Measurements from ENCODE around the gene GPR61.

The GPR61 gene

DNA sequence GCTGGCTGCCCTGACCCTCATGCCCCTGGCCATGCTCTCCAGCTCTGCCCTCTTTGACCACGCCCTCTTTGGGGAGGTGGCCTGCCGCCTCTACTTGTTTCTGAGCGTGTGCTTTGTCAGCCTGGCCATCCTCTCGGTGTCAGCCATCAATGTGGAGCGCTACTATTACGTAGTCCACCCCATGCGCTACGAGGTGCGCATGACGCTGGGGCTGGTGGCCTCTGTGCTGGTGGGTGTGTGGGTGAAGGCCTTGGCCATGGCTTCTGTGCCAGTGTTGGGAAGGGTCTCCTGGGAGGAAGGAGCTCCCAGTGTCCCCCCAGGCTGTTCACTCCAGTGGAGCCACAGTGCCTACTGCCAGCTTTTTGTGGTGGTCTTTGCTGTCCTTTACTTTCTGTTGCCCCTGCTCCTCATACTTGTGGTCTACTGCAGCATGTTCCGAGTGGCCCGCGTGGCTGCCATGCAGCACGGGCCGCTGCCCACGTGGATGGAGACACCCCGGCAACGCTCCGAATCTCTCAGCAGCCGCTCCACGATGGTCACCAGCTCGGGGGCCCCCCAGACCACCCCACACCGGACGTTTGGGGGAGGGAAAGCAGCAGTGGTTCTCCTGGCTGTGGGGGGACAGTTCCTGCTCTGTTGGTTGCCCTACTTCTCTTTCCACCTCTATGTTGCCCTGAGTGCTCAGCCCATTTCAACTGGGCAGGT, 3.8 kb downstream of the GPR61 start:
- H3K27me3 Mint-ChIP-seq, result no peaks in the 10 kb centered on the region

GRCh38 chr1:109543988-109544735, 4.5 kb downstream of the GPR61 start:
- H3K4me3 Mint-ChIP-seq, result no peak overlapping the region
- DNase-seq, result no peak
- no peak overlapping the region for H3K27ac Mint-ChIP-seq
- no peaks in the 10 kb centered on the region for H3K27me3 Mint-ChIP-seq
- peaks cover 17% of the 10 kb centered on the region for H3K4me1 Mint-ChIP-seq
- H3K9me3 Mint-ChIP-seq, result no peaks in the 10 kb centered on the region
- ATAC-seq, result no peak

More for the DNA sequence above, 3.8 kb downstream of the GPR61 start:
- H3K4me1 Mint-ChIP-seq, result peaks cover 14% of the 10 kb centered on the region
- no peak for DNase-seq
- ATAC-seq, result no peak
- H3K27ac Mint-ChIP-seq, result no peak overlapping the region
- H3K4me3 Mint-ChIP-seq, result no peak overlapping the region
- H3K9me3 Mint-ChIP-seq, result no peaks in the 10 kb centered on the region

- DNase-seq (peak; percentile 80 to 85), ATAC-seq (peak; percentile 52)
- peaks cover 37% of the 10 kb centered on the region for H3K4me1 Mint-ChIP-seq
- H3K4me3 Mint-ChIP-seq, result peak overlapping the region; percentile 98 to 99
- peak overlapping the region; percentile 83 to 88 for H3K27ac Mint-ChIP-seq
- H3K9me3 Mint-ChIP-seq, result no peaks in the 10 kb centered on the region
- H3K27me3 Mint-ChIP-seq, result no peaks in the 10 kb centered on the region
These were observed 6.8 kb downstream of the GPR61 start for GRCh38 chr1:109546311-109547109.

GRCh38 chr1:109547463-109548320, 8.0 kb downstream of the GPR61 start:
- H3K27me3 Mint-ChIP-seq, result no peaks in the 10 kb centered on the region
- H3K4me3 Mint-ChIP-seq, result peak overlapping the region; percentile 98 to 99
- peak overlapping the region; percentile 97 to 98 for H3K27ac Mint-ChIP-seq
- H3K9me3 Mint-ChIP-seq, result no peaks in the 10 kb centered on the region
- ATAC-seq (peak; percentile 44), DNase-seq (peak in 1 of 2 donors; percentile 20)
- H3K4me1 Mint-ChIP-seq, result peaks cover 42% of the 10 kb centered on the region

DNA sequence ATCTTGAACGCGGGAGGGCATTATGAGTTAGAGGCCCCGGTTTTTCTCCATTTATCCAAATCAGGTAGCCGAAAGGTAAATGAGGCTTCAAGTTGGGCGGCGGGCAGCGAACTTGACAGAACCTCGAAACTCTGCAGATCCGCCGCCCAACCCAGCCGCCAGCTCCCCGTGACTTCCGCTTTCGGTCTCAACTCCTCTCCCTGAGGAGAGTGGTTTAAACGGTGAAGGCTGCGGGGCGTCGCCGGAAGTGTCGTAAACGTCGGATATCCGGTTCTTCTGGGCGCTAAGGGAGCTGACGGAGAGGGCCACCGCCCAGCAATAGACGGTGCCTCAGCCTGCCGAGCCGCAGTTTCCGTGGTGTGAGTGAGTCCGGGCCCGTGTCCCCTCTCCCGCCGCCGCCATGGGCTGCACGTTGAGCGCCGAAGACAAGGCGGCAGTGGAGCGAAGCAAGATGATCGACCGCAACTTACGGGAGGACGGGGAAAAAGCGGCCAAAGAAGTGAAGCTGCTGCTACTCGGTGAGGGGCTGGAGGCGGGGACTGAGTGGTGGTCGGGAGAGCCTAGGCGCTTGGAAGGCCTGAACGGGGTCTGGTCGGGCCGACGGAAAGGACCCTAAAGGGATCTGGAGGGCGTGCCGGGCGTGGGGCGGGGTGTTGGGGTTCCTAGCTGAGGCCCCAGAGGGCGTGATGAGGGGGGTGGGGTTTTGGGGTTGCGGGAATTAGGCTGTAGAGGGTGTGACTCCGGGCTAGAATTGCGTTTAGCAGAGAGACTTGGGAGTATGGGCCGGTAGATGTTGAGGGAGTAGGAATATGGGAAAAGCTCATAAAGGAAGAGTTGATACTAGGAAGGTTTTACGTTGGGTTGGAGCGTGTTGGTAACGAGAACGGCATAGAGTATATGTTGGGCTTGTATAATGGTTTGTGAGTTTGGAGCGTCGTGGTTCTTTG, 8.9 kb downstream of the GPR61 start, which contains the start of gene GNAI3:
GNAI3 (plus strand) TSS at position 295 of the 947 bp plus-strand sequence; CDS start at position 401, 106 bp downstream.
- H3K4me3 Mint-ChIP-seq, result peak within 1 kb of the TSS; percentile 98 to 99
- DNase-seq (peak; percentile 87 to 95), ATAC-seq (peak; percentile 99)
- H3K27me3 Mint-ChIP-seq, result no peaks in the 10 kb centered on the region
- H3K27ac Mint-ChIP-seq, result peak within 1 kb of the TSS; percentile 97 to 98
- peaks cover 44% of the 10 kb centered on the region for H3K4me1 Mint-ChIP-seq
- H3K9me3 Mint-ChIP-seq, result no peaks in the 10 kb centered on the region

- no peak overlapping the region for H3K27ac Mint-ChIP-seq
- H3K9me3 Mint-ChIP-seq, result no peaks in the 10 kb centered on the region
- peaks cover 69% of the 10 kb centered on the region for H3K4me1 Mint-ChIP-seq
- DNase-seq (no peak), ATAC-seq (no peak)
- no peak overlapping the region for H3K4me3 Mint-ChIP-seq
- no peaks in the 10 kb centered on the region for H3K27me3 Mint-ChIP-seq
These were observed 16.9 kb downstream of the GPR61 start for GRCh38 chr1:109556563-109556962.

DNA sequence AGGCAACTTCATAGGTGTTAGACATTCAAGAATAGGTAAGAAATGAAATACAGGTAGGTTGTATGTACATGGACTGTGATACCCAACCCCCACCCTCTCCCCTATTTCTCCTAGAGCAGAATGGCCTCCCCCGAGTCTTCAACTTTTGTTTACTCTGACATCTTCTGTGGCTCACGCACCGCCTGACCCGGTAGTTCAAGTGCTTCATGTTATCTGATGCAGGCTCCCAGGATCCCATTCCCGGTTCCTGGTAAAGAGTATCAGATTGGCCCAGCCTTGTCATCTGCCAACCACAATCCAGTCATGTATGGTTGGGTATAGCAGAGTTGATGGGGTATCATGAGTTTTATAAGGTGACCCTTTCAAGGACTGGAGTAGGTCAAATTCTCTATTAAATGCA, 17.8 kb downstream of the GPR61 start:
- Mint-ChIP-seq H3K27ac (peak overlapping the region in 1 of 2 donors; percentile 90), H3K9me3 (no peaks in the 10 kb centered on the region), H3K4me3 (no peak overlapping the region), H3K27me3 (no peaks in the 10 kb centered on the region), H3K4me1 (peaks cover 70% of the 10 kb centered on the region)
- DNase-seq (no peak), ATAC-seq (no peak)

GRCh38 chr1:109559995-109560394, 20.3 kb downstream of the GPR61 start:
- Mint-ChIP-seq H3K27ac (no peak overlapping the region), H3K4me3 (no peak overlapping the region), H3K4me1 (peaks cover 61% of the 10 kb centered on the region), H3K9me3 (no peaks in the 10 kb centered on the region), H3K27me3 (no peaks in the 10 kb centered on the region)
- DNase-seq, result no peak
- no peak for ATAC-seq

- DNase-seq, result no peak
- peak overlapping the region in 1 of 2 donors; percentile 1 for H3K27ac Mint-ChIP-seq
- ATAC-seq, result no peak
- H3K4me3 Mint-ChIP-seq, result no peak overlapping the region
- no peaks in the 10 kb centered on the region for H3K27me3 Mint-ChIP-seq
- no peaks in the 10 kb centered on the region for H3K9me3 Mint-ChIP-seq
- H3K4me1 Mint-ChIP-seq, result peaks cover 32% of the 10 kb centered on the region
These were observed 24.7 kb downstream of the GPR61 start for GRCh38 chr1:109564194-109564878.

DNA sequence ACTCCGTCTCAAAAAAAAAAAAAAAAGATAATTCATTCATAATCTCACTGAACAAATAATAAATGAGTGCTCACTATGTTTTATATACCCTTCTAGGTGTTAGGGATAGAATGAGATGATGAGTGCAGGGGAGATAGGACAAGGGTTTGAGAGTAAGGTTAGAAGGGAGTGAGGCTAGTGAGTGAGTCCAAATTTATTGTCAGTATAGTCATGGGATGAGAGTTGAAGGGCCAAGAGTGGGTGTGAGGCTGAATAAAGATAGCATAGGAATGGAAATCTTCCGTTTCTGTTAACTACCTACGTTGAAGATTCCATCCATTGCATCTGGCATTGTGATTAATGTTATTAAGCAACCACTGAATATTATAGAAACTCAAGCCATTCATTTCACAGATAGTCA, 25.6 kb downstream of the GPR61 start:
- DNase-seq (no peak), ATAC-seq (no peak)
- Mint-ChIP-seq H3K4me3 (no peak overlapping the region), H3K9me3 (no peaks in the 10 kb centered on the region), H3K27me3 (no peaks in the 10 kb centered on the region), H3K4me1 (peaks cover 24% of the 10 kb centered on the region), H3K27ac (no peak overlapping the region)

- Mint-ChIP-seq H3K9me3 (no peaks in the 10 kb centered on the region), H3K27ac (no peak overlapping the region), H3K4me1 (peaks cover 16% of the 10 kb centered on the region), H3K4me3 (no peak overlapping the region), H3K27me3 (no peaks in the 10 kb centered on the region)
- no peak for DNase-seq
- ATAC-seq, result no peak
These were observed 27.3 kb downstream of the GPR61 start for GRCh38 chr1:109566982-109567381.

DNA sequence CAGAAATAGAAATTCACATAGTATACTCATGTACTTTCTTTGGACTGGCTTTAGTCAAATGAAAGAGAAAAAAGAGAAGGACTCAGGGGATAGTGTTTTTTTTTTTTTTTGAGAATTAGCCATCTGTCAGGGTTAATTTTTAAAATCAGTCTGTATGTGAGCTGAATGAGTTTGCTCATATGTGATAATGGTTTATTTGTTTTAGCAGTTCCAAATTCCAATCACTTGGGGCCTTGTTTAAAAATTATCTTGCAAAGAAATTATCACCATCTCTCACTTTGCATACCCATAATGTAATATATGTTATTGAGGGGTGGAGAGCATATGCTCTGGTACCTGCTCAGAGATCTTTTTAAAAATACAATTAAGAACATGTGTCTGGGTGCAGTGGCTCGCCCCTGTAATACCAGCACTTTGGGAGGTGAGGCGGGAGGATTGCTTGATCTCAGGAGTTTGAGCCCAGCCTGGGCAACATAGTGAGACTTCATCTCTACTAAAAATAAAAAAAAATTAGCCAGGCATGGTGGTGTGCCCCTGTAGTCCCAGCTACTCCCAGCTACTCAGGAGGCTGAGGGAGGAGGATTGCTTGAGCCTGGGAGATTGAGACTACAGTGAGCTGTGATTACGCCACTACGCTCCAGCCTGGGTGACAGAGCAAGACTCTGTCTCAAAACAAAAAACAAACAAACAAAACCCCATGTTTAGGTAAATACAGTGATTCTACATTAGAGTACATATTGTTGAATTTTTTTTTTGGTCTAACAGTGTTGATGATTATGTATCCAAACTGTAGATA, 28.4 kb downstream of the GPR61 start:
- Mint-ChIP-seq H3K4me1 (peaks cover 25% of the 10 kb centered on the region), H3K9me3 (no peaks in the 10 kb centered on the region), H3K27me3 (no peaks in the 10 kb centered on the region), H3K4me3 (no peak overlapping the region), H3K27ac (peak overlapping the region in 1 of 2 donors; percentile 72)
- DNase-seq (no peak), ATAC-seq (no peak)

DNA sequence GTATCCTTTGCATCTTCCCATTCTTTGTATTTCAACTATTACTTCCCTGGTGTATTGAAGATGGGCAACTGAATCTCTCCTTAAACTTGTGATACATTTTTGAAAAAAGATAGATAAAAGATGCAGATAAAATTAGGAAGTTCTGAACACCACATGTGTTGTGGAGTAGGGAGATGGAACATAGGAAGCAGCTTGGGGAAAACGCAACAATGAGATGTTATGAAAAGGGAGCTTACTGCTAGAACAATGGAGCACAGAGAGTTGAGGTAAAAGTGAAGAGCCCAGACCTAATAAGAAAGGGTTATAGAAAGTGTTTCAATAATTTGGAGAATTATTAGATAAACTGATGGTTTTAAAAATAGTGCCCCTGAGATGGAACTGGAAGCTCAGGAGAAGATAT, 29.7 kb downstream of the GPR61 start:
- H3K27me3 Mint-ChIP-seq, result no peaks in the 10 kb centered on the region
- DNase-seq (no peak), ATAC-seq (no peak)
- H3K27ac Mint-ChIP-seq, result no peak overlapping the region
- H3K4me3 Mint-ChIP-seq, result no peak overlapping the region
- H3K9me3 Mint-ChIP-seq, result no peaks in the 10 kb centered on the region
- H3K4me1 Mint-ChIP-seq, result peaks cover 21% of the 10 kb centered on the region
